H9 (cell line): ENCODE data around the gene OXTR. TPM values are rescaled to one million over a fixed set of nuclear protein-coding genes. Genes with fewer than 3 reads are reported as not detected.

ENCODE experiments used
- DNase-seq: peaks from one replicate; pipeline ENCODE4 v3.0.0-alpha.2; 2017
- H2AFZ ChIP-seq: one replicate; pipeline ENCODE4 v1.6.1; 2013; ENCODE audit warnings: mild to moderate bottlenecking, low read length, control low read depth, moderate library complexity
- H2AK5ac ChIP-seq: 2 replicates; pipeline ENCODE4 v1.6.1; 2013; ENCODE audit warnings: low read length, control low read depth, mixed read lengths; ENCODE audit not compliant: insufficient read length
- H2BK120ac ChIP-seq: one replicate; pipeline ENCODE4 v1.6.1; 2013; ENCODE audit warnings: low read depth, mild to moderate bottlenecking, low read length, control low read depth, inconsistent platforms; ENCODE audit not compliant: poor library complexity, severe bottlenecking
- H2BK12ac ChIP-seq: 2 replicates; pipeline ENCODE4 v1.6.1; 2013; ENCODE audit warnings: low read length, control low read depth, mixed read lengths, low read depth; ENCODE audit not compliant: insufficient read length
- H2BK15ac ChIP-seq: 2 replicates; pipeline ENCODE4 v1.6.1; 2013; ENCODE audit warnings: low read depth, low read length, control low read depth
- H2BK20ac ChIP-seq: one replicate; pipeline ENCODE4 v1.6.1; 2013; ENCODE audit warnings: low read depth, mild to moderate bottlenecking, low read length, control low read depth, inconsistent platforms; ENCODE audit not compliant: poor library complexity, severe bottlenecking
- H2BK5ac ChIP-seq: 2 replicates; pipeline ENCODE4 v1.6.1; 2013; ENCODE audit warnings: low read length, control low read depth, mixed read lengths; ENCODE audit not compliant: insufficient read length
- H3K14ac ChIP-seq: 2 replicates; pipeline ENCODE4 v1.6.1; 2013; ENCODE audit warnings: low read length, control low read depth; ENCODE audit not compliant: insufficient read depth
- H3K18ac ChIP-seq: 2 replicates; pipeline ENCODE4 v1.6.1; 2013; ENCODE audit warnings: low read depth, mild to moderate bottlenecking, mixed read lengths, low read length, control low read depth; ENCODE audit not compliant: insufficient read length
- H3K23ac ChIP-seq: 2 replicates; pipeline ENCODE4 v1.6.1; 2013; ENCODE audit warnings: low read length, control low read depth, mixed read lengths, low read depth; ENCODE audit not compliant: insufficient read length
- H3K23me2 ChIP-seq: 2 replicates; pipeline ENCODE4 v1.6.1; 2013; ENCODE audit warnings: low read depth, mild to moderate bottlenecking, mixed read lengths, low read length, control low read depth; ENCODE audit not compliant: insufficient read length, poor library complexity, severe bottlenecking
- H3K27ac ChIP-seq: 2 replicates; pipeline ENCODE4 v1.5.1; 2013; ENCODE audit warnings: low read length, control low read depth, mixed read lengths, low read depth; ENCODE audit not compliant: insufficient read length
- H3K27me3 ChIP-seq: 2 replicates; pipeline ENCODE4 v1.6.1; 2013; ENCODE audit warnings: low read length, control low read depth, inconsistent platforms; ENCODE audit not compliant: insufficient read depth
- H3K4ac ChIP-seq: 2 replicates; pipeline ENCODE4 v1.6.1; 2013; ENCODE audit warnings: low read depth, mild to moderate bottlenecking, control low read depth, inconsistent platforms, low read length, moderate library complexity
- H3K4me1 ChIP-seq: 2 replicates; pipeline ENCODE4 v1.6.1; 2013; ENCODE audit warnings: low read length, control low read depth, inconsistent platforms; ENCODE audit not compliant: insufficient read depth
- H3K4me2 ChIP-seq: 2 replicates; pipeline ENCODE4 v1.6.1; 2013; ENCODE audit warnings: low read length, control low read depth, mixed read lengths; ENCODE audit not compliant: insufficient read length, insufficient read depth
- H3K56ac ChIP-seq: 2 replicates; pipeline ENCODE4 v1.6.1; 2013; ENCODE audit warnings: low read depth, mild to moderate bottlenecking, mixed read lengths, low read length, control low read depth; ENCODE audit not compliant: insufficient read length
- H3K79me1 ChIP-seq: 2 replicates; pipeline ENCODE4 v1.6.1; 2013; ENCODE audit warnings: low read depth, mild to moderate bottlenecking, moderate library complexity, low read length, control low read depth, inconsistent platforms; ENCODE audit not compliant: insufficient read depth, poor library complexity, severe bottlenecking
- H3K79me2 ChIP-seq: 2 replicates; pipeline ENCODE4 v1.6.1; 2013; ENCODE audit warnings: low read length, control low read depth, inconsistent platforms; ENCODE audit not compliant: insufficient read depth
- H3K9ac ChIP-seq: 2 replicates; pipeline ENCODE4 v1.6.1; 2013; ENCODE audit warnings: low read length, control low read depth, mixed read lengths; ENCODE audit not compliant: insufficient read length; ENCODE audit errors: extremely low read depth
- H3K9me3 ChIP-seq: one replicate; pipeline ENCODE4 v1.6.1; 2013; ENCODE audit warnings: low read depth, low read length, inconsistent platforms; ENCODE audit not compliant: control insufficient read depth
- H3T11ph ChIP-seq: one replicate; pipeline ENCODE4 v1.6.1; 2013; ENCODE audit warnings: mild to moderate bottlenecking, low read length, control low read depth, inconsistent platforms
- H4K20me1 ChIP-seq: one replicate; pipeline ENCODE4 v1.6.1; 2013; ENCODE audit not compliant: control insufficient read depth, insufficient read length, insufficient read depth
- H4K5ac ChIP-seq: 2 replicates; pipeline ENCODE4 v1.6.1; 2013; ENCODE audit warnings: low read depth, mild to moderate bottlenecking, mixed read lengths, low read length, control low read depth; ENCODE audit not compliant: insufficient read length
- H4K8ac ChIP-seq: replicated peaks from 2 replicates; pipeline ENCODE4 v1.6.1; 2013; ENCODE audit warnings: low read length, control low read depth, mixed read lengths, low read depth; ENCODE audit not compliant: insufficient read length
- H4K91ac ChIP-seq: 2 replicates; pipeline ENCODE4 v1.6.1; 2013; ENCODE audit warnings: low read depth, mild to moderate bottlenecking, moderate library complexity, mixed read lengths, low read length, control low read depth; ENCODE audit not compliant: insufficient read length
- H3K27ac Mint-ChIP-seq, 3 experiments: 2 replicates in 2 of 3; 3 replicates in 1 of 3; pipeline ENCODE4 v1.8.0; 2020 to 2021; ENCODE audit warnings: mixed read lengths in 3 of 3, mild to moderate bottlenecking in 1 of 3, moderate library complexity in 1 of 3
- H3K27me3 Mint-ChIP-seq: 2 replicates; pipeline ENCODE4 v1.8.0; 2021; ENCODE audit warnings: low read depth, mild to moderate bottlenecking, moderate library complexity, mixed read lengths
- H3K36me3 Mint-ChIP-seq, 3 experiments: 2 replicates in 2 of 3; 3 replicates in 1 of 3; pipeline ENCODE4 v1.8.0; 2020 to 2021; ENCODE audit warnings: low read depth in 3 of 3, mixed read lengths in 3 of 3; ENCODE audit not compliant: insufficient read depth in 1 of 3
- H3K4me1 Mint-ChIP-seq, 2 experiments: 2 replicates each; pipeline ENCODE4 v1.8.0; 2020; ENCODE audit warnings: mixed read lengths in 2 of 2
- H3K4me3 Mint-ChIP-seq, 2 experiments: 2 replicates in 1 of 2; 3 replicates in 1 of 2; pipeline ENCODE4 v1.8.0; 2020 to 2021; ENCODE audit warnings: mild to moderate bottlenecking in 2 of 2, mixed read lengths in 2 of 2, moderate library complexity in 1 of 2
- H3K9me3 Mint-ChIP-seq, 2 experiments: 2 replicates in 1 of 2; 3 replicates in 1 of 2; pipeline ENCODE4 v1.8.0; 2020; ENCODE audit warnings: mild to moderate bottlenecking in 2 of 2, mixed read lengths in 2 of 2, moderate library complexity in 1 of 2
- WGBS: extraction: QIAGEN DNeasy Blood & Tissue Kit; methylation state at CpG from one replicate; pipeline ENCODE4 v1.1.7; 2013; ENCODE audit warnings: missing lambda C conversion rate, low lambda C conversion rate, mixed read lengths; ENCODE audit not compliant: insufficient read length; ENCODE audit errors: extremely low coverage; 5-methylcytosine and 5-hydroxymethylcytosine counted together
- total RNA-seq: library from RNA; stranded (reverse); gene quantifications from 2 replicates; pipeline ENCODE4 v1.2.1, GENCODE V29; 2021
- TF ChIP-seq, protein P1 (sequence below): fragments of 200-600 bp; sonication (generic); conservative IDR thresholded peaks from 3 replicates; pipeline ENCODE4 v1.8.0; 2021; ENCODE audit warnings: antibody characterized with exemption, mild to moderate bottlenecking

OXTR gene
- total RNA-seq, 1 experiment from 2014 or later, result 1.7 TPM

DNA sequence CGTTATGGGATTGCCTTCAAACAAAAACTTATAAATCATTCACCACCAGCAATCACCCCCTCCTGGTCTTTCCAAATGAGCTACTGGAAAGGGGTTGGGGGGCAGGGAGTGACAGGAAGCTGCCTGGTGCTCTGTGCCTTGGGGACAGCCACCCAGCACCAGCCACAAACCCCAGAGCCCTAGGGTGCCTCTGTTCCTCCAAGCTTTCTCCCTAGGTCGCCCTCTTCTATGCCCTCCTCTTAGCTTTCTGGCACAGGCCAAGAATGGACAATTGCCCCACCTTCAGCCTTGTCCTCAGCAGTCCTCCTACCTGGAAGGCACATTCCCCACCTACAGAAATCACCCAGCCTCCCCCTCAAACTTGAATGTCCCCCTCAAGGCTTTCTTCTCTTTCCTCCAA is 3.3 kb downstream of the OXTR start:
- no peak overlapping the region for H2BK15ac ChIP-seq
- H2BK20ac ChIP-seq, result no peak overlapping the region
- H3K23ac ChIP-seq, result no peak overlapping the region
- Mint-ChIP-seq H3K27me3 (peaks cover 81% of the 10 kb centered on the region), H3K36me3 (no peaks in the 10 kb centered on the region; a peak in 1 of 7 replicates), H3K27ac (no peak overlapping the region), H3K9me3 (no peaks in the 10 kb centered on the region), H3K4me1 (peaks cover 24 to 25% of the 10 kb centered on the region in 2 experiments), H3K4me3 (no peak overlapping the region)
- H4K5ac ChIP-seq, result no peak overlapping the region
- TF ChIP-seq, protein P1, sequence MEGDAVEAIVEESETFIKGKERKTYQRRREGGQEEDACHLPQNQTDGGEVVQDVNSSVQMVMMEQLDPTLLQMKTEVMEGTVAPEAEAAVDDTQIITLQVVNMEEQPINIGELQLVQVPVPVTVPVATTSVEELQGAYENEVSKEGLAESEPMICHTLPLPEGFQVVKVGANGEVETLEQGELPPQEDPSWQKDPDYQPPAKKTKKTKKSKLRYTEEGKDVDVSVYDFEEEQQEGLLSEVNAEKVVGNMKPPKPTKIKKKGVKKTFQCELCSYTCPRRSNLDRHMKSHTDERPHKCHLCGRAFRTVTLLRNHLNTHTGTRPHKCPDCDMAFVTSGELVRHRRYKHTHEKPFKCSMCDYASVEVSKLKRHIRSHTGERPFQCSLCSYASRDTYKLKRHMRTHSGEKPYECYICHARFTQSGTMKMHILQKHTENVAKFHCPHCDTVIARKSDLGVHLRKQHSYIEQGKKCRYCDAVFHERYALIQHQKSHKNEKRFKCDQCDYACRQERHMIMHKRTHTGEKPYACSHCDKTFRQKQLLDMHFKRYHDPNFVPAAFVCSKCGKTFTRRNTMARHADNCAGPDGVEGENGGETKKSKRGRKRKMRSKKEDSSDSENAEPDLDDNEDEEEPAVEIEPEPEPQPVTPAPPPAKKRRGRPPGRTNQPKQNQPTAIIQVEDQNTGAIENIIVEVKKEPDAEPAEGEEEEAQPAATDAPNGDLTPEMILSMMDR, result no peak
- no peaks in the 10 kb centered on the region for H4K20me1 ChIP-seq
- no peak overlapping the region for H4K91ac ChIP-seq
- H3K14ac ChIP-seq, result no peak overlapping the region
- H3K79me2 ChIP-seq, result no peaks in the 10 kb centered on the region
- peaks cover 2% of the 10 kb centered on the region; the same call in 1 of the 2 replicates for H3K4me1 ChIP-seq
- H2BK120ac ChIP-seq, result no peak overlapping the region
- H3K4ac ChIP-seq, result no peak overlapping the region
- no peak overlapping the region for H3K56ac ChIP-seq
- no peaks in the 10 kb centered on the region for H3K9me3 ChIP-seq
- no peak overlapping the region for H4K8ac ChIP-seq
- H2AK5ac ChIP-seq, result no peak overlapping the region
- H3T11ph ChIP-seq, result no peak overlapping the region
- no peak overlapping the region for H3K27ac ChIP-seq
- WGBS, result no CpG with 5 or more reads among the region's 2 CpGs
- no peak overlapping the region for H2BK12ac ChIP-seq
- H3K18ac ChIP-seq, result no peak overlapping the region
- no peak overlapping the region for H3K9ac ChIP-seq
- peaks cover 13% of the 10 kb centered on the region; the same call in 1 of the 2 replicates for H3K27me3 ChIP-seq
- no peaks in the 10 kb centered on the region for H3K79me1 ChIP-seq
- DNase-seq, result peak; percentile 7
- no peak overlapping the region for H2AFZ ChIP-seq
- H3K23me2 ChIP-seq, result peaks cover 4% of the 10 kb centered on the region
- H2BK5ac ChIP-seq, result no peak overlapping the region
- H3K4me2 ChIP-seq, result no peak overlapping the region
